GM23248 (cell line): ENCODE results near the gene CABYR.

Source experiments
- EZH2 ChIP-seq: fragments of 200-600 bp; sonication (generic); IDR thresholded peaks from 2 replicates; pipeline ENCODE4 v1.6.1; 2018; ENCODE audit warnings: antibody characterized with exemption, mild to moderate bottlenecking; ENCODE audit not compliant: insufficient read depth, poor library complexity, severe bottlenecking
- EZH2phosphoT487 ChIP-seq: fragments of 200-600 bp; sonication (generic); IDR thresholded peaks from 2 replicates; pipeline ENCODE4 v1.6.1; 2018; ENCODE audit warnings: antibody characterized with exemption, moderate library complexity, mild to moderate bottlenecking, low read depth; ENCODE audit not compliant: insufficient read depth

GRCh38 chr18:24170360-24170759, 31.5 kb downstream of the CABYR start:
- TF ChIP-seq EZH2 (no peak), EZH2phosphoT487 (no peak)
